A549 (cell line): ENCODE results near the gene COQ10A.

Experiments
- CTCF ChIP-seq: fragments of >200 bp; sonication (Bioruptor Twin); formaldehyde crosslinking; IDR thresholded peaks from 3 replicates; pipeline ENCODE4 v1.5.1; 2016
- HMGXB4 ChIP-seq: fragments of 250-450 bp; sonication (Bioruptor Pico); IDR thresholded peaks from 2 replicates; pipeline ENCODE4 v1.5.0; 2021; ENCODE audit warnings: mild to moderate bottlenecking, moderate library complexity, borderline replicate concordance
- POLR2A ChIP-seq: IDR thresholded peaks from 2 replicates; pipeline ENCODE4 v1.6.1; 2012; ENCODE audit warnings: mild to moderate bottlenecking, low read length

GRCh38 chr12:56253091-56253490, 13.7 kb upstream of the COQ10A start:
- no peak for TF ChIP-seq HMGXB4 (CRISPR knock-in tag)
- no peak for TF ChIP-seq CTCF
- no peak for TF ChIP-seq POLR2A
